Measurements from ENCODE around the gene RAB4A. TPM values are rescaled to one million over a fixed set of nuclear protein-coding genes. Genes with fewer than 3 reads are reported as not detected.

The RAB4A gene
- polyA plus RNA-seq, 1 experiment: 24.8 TPM

DNA sequence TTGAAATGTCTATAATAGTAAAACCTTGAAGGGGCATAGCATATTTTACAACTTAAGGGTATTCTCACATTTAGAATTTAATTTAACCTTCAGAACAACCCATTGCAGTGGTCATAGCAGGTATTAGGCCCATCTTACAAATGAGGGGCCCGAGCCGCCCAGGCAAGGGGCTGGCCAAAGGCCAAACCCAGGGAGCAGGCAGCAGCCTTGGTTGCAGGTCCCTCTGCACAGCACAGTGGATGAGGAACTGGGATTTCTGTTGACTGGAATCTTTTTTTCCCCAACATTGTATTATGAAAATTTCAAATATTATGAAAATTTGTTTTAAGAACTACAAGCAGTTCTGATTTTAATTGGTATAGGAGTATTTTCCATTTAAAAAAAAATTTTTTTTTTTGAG, 38.8 kb downstream of the RAB4A start:
- ChIA-PET CTCF (no interaction called here), POLR2A (no interaction called here)
- Histone ChIP-seq H3K27me3 (ENCODE audit: control insufficient read depth, insufficient read depth, low read length) (no peaks in the 10 kb centered on the region), H3K36me3 (ENCODE audit: control insufficient read depth, insufficient read depth, low read length) (peaks cover 8% of the 10 kb centered on the region; the same call in 1 of the 2 replicates), H3K4me3 (ENCODE audit: low read depth, low read length) (no peak overlapping the region)
- no peak for TF ChIP-seq CTCF (IDR thresholded peaks at IDR 0.05; ENCODE audit: insufficient read depth, low read depth, low read length)
- no peak for DNase-seq (ENCODE audit: low read depth)

GRCh38 chr1:229310833-229311232, 39.9 kb downstream of the RAB4A start:
- no peaks in the 10 kb centered on the region for H3K27me3 ChIP-seq (ENCODE audit: control insufficient read depth, insufficient read depth, low read length)
- H3K36me3 ChIP-seq (ENCODE audit: control insufficient read depth, insufficient read depth, low read length): peaks cover 8% of the 10 kb centered on the region; the same call in 1 of the 2 replicates
- no peak overlapping the region for H3K4me3 ChIP-seq (ENCODE audit: low read depth, low read length)
- TF ChIP-seq CTCF (IDR thresholded peaks at IDR 0.05; ENCODE audit: insufficient read depth, low read depth, low read length): no peak
- ChIA-PET CTCF (interaction anchor here (0.8 kb wide), 1 partner anchor 52 kb away, joined by 3 read pairs; no protein-coding TSS in a partner anchor), POLR2A (no interaction called here)
- DNase-seq (ENCODE audit: low read depth): no peak

- TF ChIP-seq CTCF (IDR thresholded peaks at IDR 0.05; ENCODE audit: insufficient read depth, low read depth, low read length): no peak
- POLR2A ChIA-PET: interaction anchor here (0.6 kb wide), 1 partner anchor 270 kb away, joined by 5 read pairs; no protein-coding TSS in a partner anchor
These were observed 45.3 kb downstream of the RAB4A start for GRCh38 chr1:229316166-229316565.

GRCh38 chr1:229318056-229318455, 47.1 kb downstream of the RAB4A start:
- Histone ChIP-seq H3K4me3 (ENCODE audit: low read depth, low read length) (no peak overlapping the region), H3K36me3 (ENCODE audit: control insufficient read depth, insufficient read depth, low read length) (peaks cover 5% of the 10 kb centered on the region), H3K27me3 (ENCODE audit: control insufficient read depth, insufficient read depth, low read length) (no peaks in the 10 kb centered on the region)
- no peak for TF ChIP-seq CTCF (IDR thresholded peaks at IDR 0.05; ENCODE audit: insufficient read depth, low read depth, low read length)
- DNase-seq (ENCODE audit: low read depth): no peak
- CTCF ChIA-PET: interaction anchor here (1.7 kb wide), 1 partner anchor 60 kb away, joined by 4 read pairs; no protein-coding TSS in a partner anchor
- POLR2A ChIA-PET: no interaction called here

More at GRCh38 chr1:229316166-229316565, 45.3 kb downstream of the RAB4A start:
- peaks cover 6% of the 10 kb centered on the region for H3K36me3 ChIP-seq (ENCODE audit: control insufficient read depth, insufficient read depth, low read length)
- H3K4me3 ChIP-seq (ENCODE audit: low read depth, low read length): no peak overlapping the region
- CTCF ChIA-PET: interaction anchor here (0.6 to 1.3 kb wide), 2 partner anchors 9 to 993 kb away, joined by 4 to 6 read pairs; no protein-coding TSS in a partner anchor
- no peaks in the 10 kb centered on the region for H3K27me3 ChIP-seq (ENCODE audit: control insufficient read depth, insufficient read depth, low read length)
- DNase-seq (ENCODE audit: low read depth): no peak

GRCh38 chr1:229319487-229319886, 48.6 kb downstream of the RAB4A start:
- Histone ChIP-seq H3K4me3 (ENCODE audit: low read depth, low read length) (no peak overlapping the region), H3K27me3 (ENCODE audit: control insufficient read depth, insufficient read depth, low read length) (no peaks in the 10 kb centered on the region), H3K36me3 (ENCODE audit: control insufficient read depth, insufficient read depth, low read length) (peaks cover 6% of the 10 kb centered on the region)
- TF ChIP-seq CTCF (IDR thresholded peaks at IDR 0.05; ENCODE audit: insufficient read depth, low read depth, low read length): no peak
- CTCF ChIA-PET: interaction anchor here (0.6 to 1.7 kb wide), 3 partner anchors 12 to 61 kb away, joined by 3 to 5 read pairs (median 4); no protein-coding TSS in a partner anchor
- POLR2A ChIA-PET: no interaction called here
- no peak for DNase-seq (ENCODE audit: low read depth)
